Mammary epithelial cell (primary cell): ENCODE data around the gene FIGN.

Experiments used
- EZH2 ChIP-seq: IDR thresholded peaks from 2 replicates; pipeline ENCODE4 v1.6.1; 2012; ENCODE audit warnings: low read length, inconsistent platforms, borderline replicate concordance
- TF ChIP-seq, protein P1 (sequence below), 2 donors: IDR thresholded peaks in 1 of 2; conservative IDR thresholded peaks in 1 of 2; 2 replicates each; pipeline ENCODE4 v1.5.1; 2011 to 2012; ENCODE audit warnings: inconsistent platforms in 2 of 2, low read length in 2 of 2, mild to moderate bottlenecking in 2 of 2, control low read depth in 1 of 2, low read depth in 1 of 2; ENCODE audit not compliant: insufficient read depth in 1 of 2; ENCODE audit errors: extremely low read depth in 1 of 2

DNA sequence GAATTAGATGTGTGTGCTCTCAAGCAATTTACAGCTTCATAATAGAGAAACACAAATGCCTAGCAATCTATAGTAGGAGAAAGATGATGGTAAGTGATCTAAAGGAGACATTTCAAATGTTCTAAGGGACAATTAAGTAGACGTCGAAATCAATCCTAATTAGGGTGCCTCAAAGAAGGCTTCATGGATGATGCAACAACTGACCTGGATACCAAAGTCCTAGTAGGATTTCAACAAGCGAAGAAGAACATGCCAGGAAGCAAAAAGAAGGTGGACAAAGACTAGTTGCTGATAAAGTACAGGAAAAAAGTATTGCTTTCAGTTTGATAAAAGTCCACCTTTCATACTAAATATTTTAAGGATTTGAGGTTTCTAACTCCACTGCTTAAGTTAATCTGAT lies 12.5 kb downstream of the FIGN start:
- no peak for TF ChIP-seq EZH2
- TF ChIP-seq, protein P1, sequence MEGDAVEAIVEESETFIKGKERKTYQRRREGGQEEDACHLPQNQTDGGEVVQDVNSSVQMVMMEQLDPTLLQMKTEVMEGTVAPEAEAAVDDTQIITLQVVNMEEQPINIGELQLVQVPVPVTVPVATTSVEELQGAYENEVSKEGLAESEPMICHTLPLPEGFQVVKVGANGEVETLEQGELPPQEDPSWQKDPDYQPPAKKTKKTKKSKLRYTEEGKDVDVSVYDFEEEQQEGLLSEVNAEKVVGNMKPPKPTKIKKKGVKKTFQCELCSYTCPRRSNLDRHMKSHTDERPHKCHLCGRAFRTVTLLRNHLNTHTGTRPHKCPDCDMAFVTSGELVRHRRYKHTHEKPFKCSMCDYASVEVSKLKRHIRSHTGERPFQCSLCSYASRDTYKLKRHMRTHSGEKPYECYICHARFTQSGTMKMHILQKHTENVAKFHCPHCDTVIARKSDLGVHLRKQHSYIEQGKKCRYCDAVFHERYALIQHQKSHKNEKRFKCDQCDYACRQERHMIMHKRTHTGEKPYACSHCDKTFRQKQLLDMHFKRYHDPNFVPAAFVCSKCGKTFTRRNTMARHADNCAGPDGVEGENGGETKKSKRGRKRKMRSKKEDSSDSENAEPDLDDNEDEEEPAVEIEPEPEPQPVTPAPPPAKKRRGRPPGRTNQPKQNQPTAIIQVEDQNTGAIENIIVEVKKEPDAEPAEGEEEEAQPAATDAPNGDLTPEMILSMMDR (conservative IDR thresholded peaks at IDR 0.05 in 1 of 2, IDR thresholded peaks at IDR 0.05 in 1 of 2; ENCODE audit: extremely low read depth in 1 of 2, insufficient read depth in 1 of 2, low read depth in 1 of 2, low read length in 2 of 2), result no peak
